Tibial nerve (tissue), 4 donors: Measurements from ENCODE around the gene PYROXD2. TPM values are rescaled to one million over a fixed set of nuclear protein-coding genes. Genes with fewer than 3 reads are reported as not detected.

Source experiments
- DNase-seq, 2 donors: peaks; one replicate each; pipeline ENCODE4 v3.0.0-alpha.2; 2019; ENCODE audit warnings: low spot score in 2 of 2
- H3K27ac ChIP-seq, 4 donors: fragments of 200-600 bp; sonication (generic) in 3 of 4; one replicate each; pipeline ENCODE4 v1.5.1; 2017 to 2019; ENCODE audit warnings: mild to moderate bottlenecking in 1 of 4
- H3K27me3 ChIP-seq, 2 donors: fragments of 200-600 bp; sonication (generic) in 1 of 2; one replicate each; pipeline versions ENCODE4 v1.5.1 to v1.6.0; 2017 to 2019
- H3K36me3 ChIP-seq, 3 donors: fragments of 200-600 bp; sonication (generic); one replicate each; pipeline ENCODE4 v1.5.1; 2018 to 2019
- H3K4me1 ChIP-seq, 4 donors: fragments of 200-600 bp; sonication (generic) in 3 of 4; one replicate each; pipeline ENCODE4 v1.5.1; 2017 to 2019
- H3K4me3 ChIP-seq, 4 donors: fragments of 200-600 bp; sonication (generic) in 3 of 4; one replicate each; pipeline ENCODE4 v1.5.1; 2017 to 2019; ENCODE audit warnings: mild to moderate bottlenecking in 1 of 4, moderate library complexity in 1 of 4
- H3K9me3 ChIP-seq, 4 donors: fragments of 200-600 bp; sonication (generic) in 3 of 4; one replicate each; pipeline ENCODE4 v1.5.1; 2017 to 2019
- EP300 ChIP-seq, 2 donors: sonication (generic); formaldehyde crosslinking; IDR thresholded peaks; one replicate each; pipeline ENCODE4 v1.6.1; 2017; ENCODE audit warnings: antibody characterized with exemption in 2 of 2, mild to moderate bottlenecking in 1 of 2
- POLR2A ChIP-seq, 2 donors: fragments of 450-650 bp; IDR thresholded peaks; one replicate each; pipeline ENCODE4 v1.6.1; 2017; ENCODE audit warnings: antibody characterized with exemption in 2 of 2, mild to moderate bottlenecking in 2 of 2, moderate library complexity in 2 of 2
- WGBS, 2 donors: methylation state at CpG; one replicate each; pipeline ENCODE4 v1.1.5; 2018; 5-methylcytosine and 5-hydroxymethylcytosine counted together
- total RNA-seq, 4 donors: library from RNA; depleted of rRNA; stranded (reverse); fragments of >200 nt; gene quantifications; one replicate each; pipeline ENCODE4 v1.1.0, GENCODE V29; 2016
- TF ChIP-seq, protein P1 (sequence below), 5 experiments: fragments of 200-600 bp in 3 of 5; fragments of 450-650 bp in 2 of 5; sonication (generic) in 3 of 5; IDR thresholded peaks; one replicate each; pipeline ENCODE4 v1.5.1; 2016 to 2019; ENCODE audit warnings: antibody characterized with exemption in 5 of 5, mild to moderate bottlenecking in 3 of 5, moderate library complexity in 2 of 5

The PYROXD2 gene
- total RNA-seq, 4 donors from 2014 or later = 14.2 to 27.0 (median 20.8) TPM

DNA sequence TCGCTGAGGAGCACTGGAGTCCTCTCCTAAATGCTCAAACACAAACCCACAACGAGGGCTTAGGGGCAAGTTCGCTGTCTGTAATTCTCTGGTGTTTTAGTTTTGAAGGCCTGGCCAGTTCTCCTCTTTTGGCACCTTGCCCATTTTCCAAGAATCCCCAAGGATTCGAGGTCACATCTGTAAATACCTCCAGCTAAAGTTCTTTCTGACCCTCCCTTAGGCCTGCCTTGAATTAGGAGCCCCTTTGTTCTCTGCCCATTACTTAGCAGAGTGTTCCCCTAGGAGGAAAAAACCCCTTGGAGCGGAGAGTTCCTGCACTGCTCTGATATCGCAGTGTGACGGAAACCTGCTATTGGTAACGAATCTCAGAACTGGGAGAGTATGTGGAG lies 743 bp upstream of the PYROXD2 start:
- H3K4me3 ChIP-seq = no peak overlapping the region
- H3K27ac ChIP-seq = peak overlapping the region; percentile 63 to 85 (median 83)
- H3K4me1 ChIP-seq = peaks cover 0 to 32% (median 12%) of the 10 kb centered on the region in 4 donors
- DNase-seq = peak in 1 of 2 donors; percentile 28
- WGBS, 2 donors = 47 to 52% methylated on average over 8 of the region's 8 CpGs
- no peaks in the 10 kb centered on the region for H3K27me3 ChIP-seq
- TF ChIP-seq EP300 (IDR thresholded peaks at IDR 0.05) (no peak), POLR2A (IDR thresholded peaks at IDR 0.05) (no peak)
- TF ChIP-seq, protein P1, sequence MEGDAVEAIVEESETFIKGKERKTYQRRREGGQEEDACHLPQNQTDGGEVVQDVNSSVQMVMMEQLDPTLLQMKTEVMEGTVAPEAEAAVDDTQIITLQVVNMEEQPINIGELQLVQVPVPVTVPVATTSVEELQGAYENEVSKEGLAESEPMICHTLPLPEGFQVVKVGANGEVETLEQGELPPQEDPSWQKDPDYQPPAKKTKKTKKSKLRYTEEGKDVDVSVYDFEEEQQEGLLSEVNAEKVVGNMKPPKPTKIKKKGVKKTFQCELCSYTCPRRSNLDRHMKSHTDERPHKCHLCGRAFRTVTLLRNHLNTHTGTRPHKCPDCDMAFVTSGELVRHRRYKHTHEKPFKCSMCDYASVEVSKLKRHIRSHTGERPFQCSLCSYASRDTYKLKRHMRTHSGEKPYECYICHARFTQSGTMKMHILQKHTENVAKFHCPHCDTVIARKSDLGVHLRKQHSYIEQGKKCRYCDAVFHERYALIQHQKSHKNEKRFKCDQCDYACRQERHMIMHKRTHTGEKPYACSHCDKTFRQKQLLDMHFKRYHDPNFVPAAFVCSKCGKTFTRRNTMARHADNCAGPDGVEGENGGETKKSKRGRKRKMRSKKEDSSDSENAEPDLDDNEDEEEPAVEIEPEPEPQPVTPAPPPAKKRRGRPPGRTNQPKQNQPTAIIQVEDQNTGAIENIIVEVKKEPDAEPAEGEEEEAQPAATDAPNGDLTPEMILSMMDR (IDR thresholded peaks at IDR 0.05) = no peak
- H3K36me3 ChIP-seq = peaks cover 3 to 56% (median 12%) of the 10 kb centered on the region in 3 donors
- no peaks in the 10 kb centered on the region for H3K9me3 ChIP-seq

DNA sequence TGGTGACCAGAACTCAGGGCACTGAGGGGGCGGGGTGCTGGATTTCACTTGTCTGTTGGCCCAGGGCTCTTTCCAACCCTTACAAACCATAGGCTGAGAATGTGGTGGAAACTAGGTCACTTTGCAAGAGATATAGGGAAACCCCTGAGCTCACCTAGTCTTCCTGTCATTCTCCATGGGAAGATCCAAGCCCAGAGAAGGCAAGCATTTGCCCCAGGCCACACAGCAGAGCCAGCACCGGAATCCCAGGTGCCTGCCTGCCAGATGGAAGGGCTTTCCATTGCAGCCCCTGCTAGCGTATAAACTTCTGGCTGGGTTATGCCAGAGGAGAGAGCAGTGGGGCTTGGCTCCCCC lies 427 bp downstream of the PYROXD2 start:
- H3K4me1 ChIP-seq = peaks cover 0 to 32% (median 12%) of the 10 kb centered on the region in 4 donors
- TF ChIP-seq EP300 (IDR thresholded peaks at IDR 0.05) (no peak), POLR2A (IDR thresholded peaks at IDR 0.05) (no peak)
- TF ChIP-seq, protein P1 (IDR thresholded peaks at IDR 0.05) = no peak
- DNase-seq = no peak
- H3K27ac ChIP-seq = peak overlapping the region; percentile 63 to 85 (median 83)
- H3K36me3 ChIP-seq = peaks cover 3 to 53% (median 3%) of the 10 kb centered on the region in 3 donors
- 23 to 32% methylated on average over 3 of the region's 3 CpGs for WGBS, 2 donors
- no peaks in the 10 kb centered on the region for H3K9me3 ChIP-seq
- H3K27me3 ChIP-seq = no peaks in the 10 kb centered on the region
- peak overlapping the region; percentile 45 to 65 (median 56) for H3K4me3 ChIP-seq

DNA sequence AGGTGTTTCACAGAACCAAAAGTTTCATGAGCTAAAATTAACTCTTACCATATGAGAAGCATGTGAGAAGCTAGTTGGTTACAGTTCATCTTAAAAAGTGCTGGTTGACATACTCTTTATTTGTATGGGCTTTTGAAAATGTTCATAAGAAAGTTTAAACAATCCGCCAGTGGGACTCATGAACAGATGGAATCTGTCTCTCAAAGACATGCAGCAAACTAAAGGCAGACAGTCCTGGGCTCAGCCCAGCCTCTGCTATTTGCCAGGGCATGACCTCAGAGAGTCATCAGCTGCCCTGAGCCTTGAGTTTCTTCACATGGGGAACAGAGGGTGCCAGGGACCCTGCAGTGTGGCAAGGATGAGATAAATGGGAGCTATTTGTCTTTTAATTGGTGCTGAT lies 3.2 kb downstream of the PYROXD2 start:
- TF ChIP-seq, protein P1 (IDR thresholded peaks at IDR 0.05) = no peak
- TF ChIP-seq POLR2A (IDR thresholded peaks at IDR 0.05) (no peak), EP300 (IDR thresholded peaks at IDR 0.05) (no peak)
- WGBS, 2 donors = 68 to 83% methylated on average over 1 of the region's 1 CpG
- peaks cover 0 to 32% (median 12%) of the 10 kb centered on the region in 4 donors for H3K4me1 ChIP-seq
- peaks cover 0 to 34% (median 0%) of the 10 kb centered on the region in 3 donors for H3K36me3 ChIP-seq
- H3K27ac ChIP-seq = no peak overlapping the region
- no peak overlapping the region for H3K4me3 ChIP-seq
- H3K27me3 ChIP-seq = no peaks in the 10 kb centered on the region
- no peaks in the 10 kb centered on the region for H3K9me3 ChIP-seq
- DNase-seq = no peak

DNA sequence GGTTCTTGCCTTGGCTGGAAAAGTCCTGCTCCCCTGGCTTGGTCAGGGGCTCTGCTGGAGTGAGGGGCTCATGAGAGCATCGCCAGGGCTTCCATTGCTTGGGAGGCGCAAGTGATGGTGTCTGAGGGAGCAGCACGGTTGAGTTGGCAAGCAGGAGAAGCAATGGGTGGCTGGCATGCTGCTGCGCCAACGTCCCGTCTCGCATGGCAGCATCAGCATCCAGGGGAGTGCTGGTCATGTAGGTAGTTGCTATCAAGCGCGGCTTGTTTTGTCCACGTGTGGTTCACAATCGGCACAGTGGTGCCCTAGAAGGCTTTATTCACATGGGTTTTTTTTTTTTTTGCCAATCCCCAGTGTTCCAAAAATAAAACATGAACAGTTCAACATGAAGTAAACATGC lies 3.8 kb downstream of the PYROXD2 start:
- 83 to 88% methylated on average over 11 of the region's 11 CpGs for WGBS, 2 donors
- DNase-seq = no peak
- Histone ChIP-seq H3K9me3 (no peaks in the 10 kb centered on the region), H3K4me3 (no peak overlapping the region), H3K27me3 (no peaks in the 10 kb centered on the region), H3K27ac (no peak overlapping the region), H3K4me1 (peaks cover 0 to 32% (median 12%) of the 10 kb centered on the region in 4 donors), H3K36me3 (peaks cover 0 to 28% (median 0%) of the 10 kb centered on the region in 3 donors)
- no peak for TF ChIP-seq POLR2A (IDR thresholded peaks at IDR 0.05)
- no peak for TF ChIP-seq EP300 (IDR thresholded peaks at IDR 0.05)
- TF ChIP-seq, protein P1 (IDR thresholded peaks at IDR 0.05) = no peak

DNA sequence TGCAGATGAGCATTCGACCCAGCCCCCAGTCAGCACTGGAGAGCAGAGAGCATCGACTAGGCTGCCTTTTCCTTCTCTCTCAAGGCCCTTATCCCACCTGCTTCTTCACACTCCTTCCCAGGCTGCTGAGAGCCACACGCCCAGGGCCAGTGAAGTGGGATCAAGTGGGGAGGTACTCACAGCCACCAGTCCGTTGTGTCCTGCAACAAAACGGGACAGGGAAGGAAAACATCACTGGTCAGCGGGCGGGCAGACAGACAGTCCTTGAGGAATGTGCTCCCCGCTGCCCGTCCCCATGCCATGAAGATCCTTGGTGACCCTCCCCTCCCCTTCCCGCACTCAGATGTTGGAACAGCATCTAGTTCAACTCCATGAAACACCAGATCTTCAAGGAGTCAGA lies 4.2 kb downstream of the PYROXD2 start:
- TF ChIP-seq POLR2A (IDR thresholded peaks at IDR 0.05) (no peak), EP300 (IDR thresholded peaks at IDR 0.05) (no peak)
- TF ChIP-seq, protein P1 (IDR thresholded peaks at IDR 0.05) = no peak
- WGBS, 2 donors = 78 to 87% methylated on average over 10 of the region's 10 CpGs
- Histone ChIP-seq H3K4me3 (no peak overlapping the region), H3K9me3 (no peaks in the 10 kb centered on the region), H3K27me3 (no peaks in the 10 kb centered on the region), H3K4me1 (peaks cover 0 to 30% (median 11%) of the 10 kb centered on the region in 4 donors), H3K27ac (no peak overlapping the region), H3K36me3 (peaks cover 0 to 28% (median 0%) of the 10 kb centered on the region in 3 donors)
- no peak for DNase-seq
